Epithelial cell of esophagus (primary cell): ENCODE measurements around the gene ESYT3.
A peak's percentile ranks its signal among the peaks of the same experiment; 100 is the strongest.
"Not testable (repeated sequence)": the region's sequence is repeated elsewhere in the genome, so short reads cannot be mapped to it uniquely, and the experiment has no call there.

ENCODE experiments used
- DNase-seq: peaks from one replicate; pipeline ENCODE4 v3.0.0; 2010; ENCODE audit warnings: low read depth
- H3K4me3 ChIP-seq: 2 replicates; pipeline ENCODE4 v1.5.1; 2011; ENCODE audit warnings: mild to moderate bottlenecking, low read length, control low read depth
- TF ChIP-seq, protein P1 (sequence below): IDR thresholded peaks from 2 replicates; pipeline ENCODE4 v1.5.1; 2011; ENCODE audit warnings: low read depth, mild to moderate bottlenecking, low read length, control low read depth, inconsistent platforms; ENCODE audit not compliant: insufficient read depth; ENCODE audit errors: missing control alignments

The ESYT3 gene

DNA sequence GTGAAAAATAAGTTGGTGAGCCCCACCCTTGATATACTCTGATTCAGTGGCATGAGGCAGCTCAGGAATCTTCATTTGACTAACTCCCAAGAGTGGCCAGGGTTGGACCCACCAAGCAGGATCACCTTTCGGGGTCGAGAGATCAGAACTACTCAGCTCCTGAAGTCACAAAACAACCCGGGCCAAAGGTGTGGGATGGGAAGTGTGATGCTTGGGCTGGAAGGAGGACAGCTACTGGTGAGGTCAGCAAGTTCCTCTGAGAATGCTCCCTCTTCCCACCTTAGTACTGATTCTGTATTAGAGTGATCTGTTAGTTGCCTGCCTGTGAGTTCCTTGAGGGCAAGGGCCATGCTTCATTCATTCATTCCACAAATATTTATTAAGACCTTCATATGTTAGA, 15.1 kb downstream of the ESYT3 start:
- no peak overlapping the region for H3K4me3 ChIP-seq
- TF ChIP-seq, protein P1, sequence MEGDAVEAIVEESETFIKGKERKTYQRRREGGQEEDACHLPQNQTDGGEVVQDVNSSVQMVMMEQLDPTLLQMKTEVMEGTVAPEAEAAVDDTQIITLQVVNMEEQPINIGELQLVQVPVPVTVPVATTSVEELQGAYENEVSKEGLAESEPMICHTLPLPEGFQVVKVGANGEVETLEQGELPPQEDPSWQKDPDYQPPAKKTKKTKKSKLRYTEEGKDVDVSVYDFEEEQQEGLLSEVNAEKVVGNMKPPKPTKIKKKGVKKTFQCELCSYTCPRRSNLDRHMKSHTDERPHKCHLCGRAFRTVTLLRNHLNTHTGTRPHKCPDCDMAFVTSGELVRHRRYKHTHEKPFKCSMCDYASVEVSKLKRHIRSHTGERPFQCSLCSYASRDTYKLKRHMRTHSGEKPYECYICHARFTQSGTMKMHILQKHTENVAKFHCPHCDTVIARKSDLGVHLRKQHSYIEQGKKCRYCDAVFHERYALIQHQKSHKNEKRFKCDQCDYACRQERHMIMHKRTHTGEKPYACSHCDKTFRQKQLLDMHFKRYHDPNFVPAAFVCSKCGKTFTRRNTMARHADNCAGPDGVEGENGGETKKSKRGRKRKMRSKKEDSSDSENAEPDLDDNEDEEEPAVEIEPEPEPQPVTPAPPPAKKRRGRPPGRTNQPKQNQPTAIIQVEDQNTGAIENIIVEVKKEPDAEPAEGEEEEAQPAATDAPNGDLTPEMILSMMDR: no peak
- no peak for DNase-seq

DNA sequence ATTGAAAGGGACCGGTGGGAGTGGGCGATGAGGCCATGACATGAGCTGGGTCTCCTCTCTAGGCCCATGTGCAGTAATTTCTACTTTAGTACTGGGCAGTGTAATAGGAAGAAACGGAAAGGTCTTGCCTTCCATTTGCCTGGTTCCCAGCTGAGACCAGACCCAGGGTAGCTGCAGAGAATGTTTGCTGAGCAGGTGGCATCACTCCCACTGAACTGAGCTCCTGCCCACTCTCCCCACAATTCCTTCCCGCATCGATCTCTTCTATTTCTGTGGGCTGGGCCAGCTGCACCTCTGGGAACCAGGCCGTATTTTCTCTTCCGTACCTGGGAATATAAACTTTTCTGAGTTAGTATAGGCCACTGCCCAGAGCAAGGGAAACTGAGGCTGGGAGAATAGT, 15.8 kb downstream of the ESYT3 start:
- no peak overlapping the region for H3K4me3 ChIP-seq
- DNase-seq: no peak
- TF ChIP-seq, protein P1: no peak

DNA sequence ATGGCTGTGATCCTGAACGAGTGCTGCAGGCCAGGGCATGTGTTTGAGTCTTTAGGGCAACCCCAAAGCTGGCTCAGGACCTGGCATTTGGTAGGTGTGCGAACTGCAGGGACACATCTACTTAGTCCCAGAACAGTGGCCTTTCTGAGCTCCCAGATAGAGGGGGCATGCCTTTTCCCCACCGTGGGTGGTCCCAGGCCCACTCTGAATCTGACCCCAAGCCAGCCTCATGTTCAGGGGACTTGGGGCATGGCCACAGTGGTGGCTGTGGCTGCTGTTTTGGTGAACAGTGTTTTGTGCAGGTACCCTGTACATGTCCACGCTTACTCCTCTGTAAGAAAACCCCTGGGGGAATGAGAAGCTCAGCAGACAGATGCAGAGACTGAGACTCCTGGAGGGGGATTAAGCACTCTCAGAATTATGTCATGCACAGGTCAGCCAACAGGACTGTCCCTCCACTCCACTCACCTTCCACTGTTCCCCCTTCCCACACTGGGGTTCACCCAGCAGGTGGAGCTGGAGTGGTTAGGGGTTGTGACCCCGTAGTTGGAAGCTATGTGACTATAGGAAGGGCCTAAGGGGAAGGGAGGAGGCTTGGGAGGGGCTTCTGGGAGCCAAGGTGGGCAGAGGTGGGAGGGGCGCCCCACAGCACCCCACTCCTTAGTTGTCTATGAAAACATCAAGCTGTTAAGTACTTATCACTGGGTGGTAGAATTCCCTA, 16.4 kb downstream of the ESYT3 start:
- no peak for DNase-seq
- TF ChIP-seq, protein P1: no peak
- no peak overlapping the region for H3K4me3 ChIP-seq

DNA sequence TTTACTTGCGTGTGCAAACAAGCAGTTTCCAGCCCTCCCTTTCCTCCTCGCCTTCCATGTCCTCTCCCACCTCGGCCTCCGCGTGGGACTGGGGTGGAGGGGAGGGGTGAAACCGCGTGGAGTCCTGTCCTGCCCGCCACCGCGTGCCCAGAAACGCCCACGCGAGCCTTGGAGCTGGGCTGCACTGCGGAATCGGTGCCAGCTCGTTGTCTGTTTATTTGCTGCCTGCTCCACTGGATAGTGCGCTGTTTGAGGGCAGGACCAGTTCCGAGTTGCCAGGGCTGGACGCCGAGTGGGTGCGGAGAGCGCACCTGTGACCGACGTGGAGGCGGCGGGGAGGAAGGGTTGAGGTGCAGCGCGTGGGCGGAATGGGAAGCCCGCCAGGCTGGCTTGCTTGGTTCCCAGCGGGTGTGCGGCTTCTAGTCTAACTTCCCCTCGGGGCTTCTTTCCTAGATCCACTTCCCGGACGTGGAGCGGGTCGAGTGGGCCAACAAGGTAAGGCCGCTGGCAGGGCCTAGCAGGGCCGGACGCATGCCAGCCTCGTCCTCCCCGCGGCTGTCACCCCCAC, 17.3 kb downstream of the ESYT3 start:
- H3K4me3 ChIP-seq: no peak overlapping the region
- no peak for DNase-seq
- TF ChIP-seq, protein P1: no peak

DNA sequence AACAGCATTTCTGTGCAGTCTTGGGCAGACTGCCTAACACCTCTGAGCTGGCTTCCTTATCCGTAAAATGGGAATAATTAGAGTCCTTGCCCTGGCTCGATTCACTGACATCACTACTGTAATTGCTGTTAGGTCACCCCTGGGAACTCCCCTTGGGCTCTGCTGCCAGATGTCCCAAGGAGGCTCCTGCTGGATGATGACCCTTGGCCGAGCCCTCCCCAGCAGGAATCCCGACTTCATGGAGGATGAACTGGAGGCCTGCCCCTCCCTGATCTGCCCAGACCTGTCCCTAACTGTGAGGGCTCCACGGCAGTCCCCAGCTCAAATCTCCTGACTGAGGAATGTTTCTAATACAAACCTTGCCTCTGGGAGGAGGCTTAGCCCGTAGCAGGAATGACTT, 18.0 kb downstream of the ESYT3 start:
- DNase-seq: peak; percentile 22
- no peak overlapping the region for H3K4me3 ChIP-seq
- TF ChIP-seq, protein P1: no peak

DNA sequence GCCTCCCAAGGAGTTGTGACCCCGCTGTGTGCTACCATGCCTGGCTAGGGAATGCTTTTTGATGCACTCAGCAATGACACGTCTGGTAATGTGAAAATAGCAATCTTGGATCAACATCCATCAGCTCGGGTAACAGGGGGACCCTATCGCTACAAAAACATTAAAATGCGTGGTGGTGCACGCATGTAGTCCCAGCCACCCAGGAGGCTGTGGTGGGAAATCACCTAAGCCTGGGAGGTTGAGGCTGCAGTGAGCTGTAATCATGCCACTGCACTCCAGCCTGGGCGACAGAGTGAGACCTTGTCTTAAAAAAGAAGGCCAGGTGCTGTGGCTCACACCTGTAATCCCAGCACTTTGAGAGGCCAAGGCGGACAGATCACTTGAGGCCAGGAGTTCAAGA, 19.5 kb downstream of the ESYT3 start:
- H3K4me3 ChIP-seq, DNase-seq: not testable (repeated sequence)

DNA sequence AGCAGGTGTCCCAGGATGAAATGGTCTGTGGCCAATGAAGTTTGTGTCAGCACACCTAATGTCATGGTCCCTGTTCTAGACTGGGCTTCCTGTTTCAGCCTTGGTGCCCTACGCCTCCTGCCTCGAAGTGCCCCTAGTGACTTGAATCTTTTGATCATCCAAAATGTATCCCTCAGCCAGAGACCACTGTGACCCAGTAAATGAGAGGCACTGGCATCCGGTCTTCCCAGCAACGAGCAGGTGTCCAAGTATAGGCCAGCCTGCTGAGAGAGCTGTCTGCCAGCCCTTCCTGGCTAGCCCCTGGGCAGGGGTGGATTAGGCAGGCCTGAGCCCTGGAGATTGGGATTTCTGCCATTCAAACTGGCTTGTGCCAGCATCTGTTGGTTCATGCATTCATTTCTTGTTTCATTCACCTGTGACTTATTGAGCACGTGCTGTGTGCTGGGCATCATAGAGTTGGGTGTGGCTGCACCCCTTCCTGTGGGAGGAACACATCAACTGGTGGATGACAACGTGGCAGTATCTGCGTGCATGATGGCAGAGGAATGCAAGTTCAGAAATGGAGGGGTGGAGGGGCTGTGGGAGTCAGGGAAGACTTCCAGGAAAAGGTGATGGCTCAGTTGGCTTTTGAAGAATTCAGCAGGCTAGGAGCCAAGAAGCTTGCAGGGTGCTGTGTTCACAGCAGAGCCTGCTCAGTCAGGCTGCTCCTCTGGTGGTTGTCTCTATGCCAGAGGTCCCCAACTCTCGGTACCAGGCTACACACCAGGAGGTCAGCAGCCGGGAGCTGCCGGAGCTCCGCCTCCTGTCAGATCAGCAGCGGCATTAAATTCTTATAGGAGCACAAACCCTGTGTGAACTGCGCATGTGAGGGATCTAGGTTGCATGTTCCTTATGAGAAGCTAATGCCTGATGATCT, 21.6 kb downstream of the ESYT3 start:
- peak; percentile 28 for DNase-seq
- TF ChIP-seq, protein P1: no peak
- no peak overlapping the region for H3K4me3 ChIP-seq
